HL-60/S4 treated with retinoic acid at 250 ng/mL for 4 days and 3 days (cell line): ENCODE results near the gene PATZ1.
"Not testable (repeated sequence)": the region's sequence is repeated elsewhere in the genome, so short reads cannot be mapped to it uniquely, and the experiment has no call there.

Experiments used
- in situ Hi-C: fragments of 300-500 bp; cut with MboI; formaldehyde crosslinking; loops from 2 replicates; pipeline ENCODE4 v1.7.0; 2022; ENCODE audit warnings: low sequenced_read_pairs

Gene PATZ1

GRCh38 chr22:31346255-31346732 lies at the start of gene PATZ1:
Gene PATZ1 (minus strand): TSS chr22:31346346. CDS start chr22:31345602, 744 bp downstream.
- in situ Hi-C loops, result no loop called here

GRCh38 chr22:31394326-31394725 lies 48.2 kb upstream of the PATZ1 start:
- in situ Hi-C loops, result no loop called here

- in situ Hi-C loops, result no loop called here
Measured at GRCh38 chr22:31393893-31394292, 47.7 kb upstream of the PATZ1 start.

- in situ Hi-C loops, result not testable (repeated sequence)
Measured at GRCh38 chr22:31378651-31379050, 32.5 kb upstream of the PATZ1 start.

- in situ Hi-C loops, result no loop called here
Measured at GRCh38 chr22:31378123-31378522, 32.0 kb upstream of the PATZ1 start.

- in situ Hi-C loops, result no loop called here
Measured at GRCh38 chr22:31377612-31378011, 31.5 kb upstream of the PATZ1 start.

GRCh38 chr22:31367426-31367825 lies 21.3 kb upstream of the PATZ1 start:
- in situ Hi-C loops, result no loop called here

GRCh38 chr22:31363885-31364465 lies 17.8 kb upstream of the PATZ1 start:
- in situ Hi-C loops, result no loop called here

- in situ Hi-C loops, result no loop called here
Measured at GRCh38 chr22:31361743-31362142, 15.6 kb upstream of the PATZ1 start.

- in situ Hi-C loops, result no loop called here
Measured at GRCh38 chr22:31360029-31360428, 13.9 kb upstream of the PATZ1 start.

- in situ Hi-C loops, result no loop called here
Measured at GRCh38 chr22:31354515-31354914, 8.4 kb upstream of the PATZ1 start.

GRCh38 chr22:31350410-31350863 lies 4.3 kb upstream of the PATZ1 start:
- in situ Hi-C loops, result no loop called here

- in situ Hi-C loops, result no loop called here
Measured at GRCh38 chr22:31349960-31350359, 3.8 kb upstream of the PATZ1 start.

GRCh38 chr22:31348766-31349165 lies 2.6 kb upstream of the PATZ1 start:
- in situ Hi-C loops, result no loop called here

- in situ Hi-C loops, result not testable (repeated sequence)
Measured at GRCh38 chr22:31348009-31348337, 1.8 kb upstream of the PATZ1 start.

- in situ Hi-C loops, result no loop called here
Measured at GRCh38 chr22:31347251-31348008, 1.3 kb upstream of the PATZ1 start.

- in situ Hi-C loops, result no loop called here
Measured at GRCh38 chr22:31346733-31347250, 646 bp upstream of the PATZ1 start.

- in situ Hi-C loops, result no loop called here
Measured at GRCh38 chr22:31345331-31346254, 553 bp downstream of the PATZ1 start.

GRCh38 chr22:31344578-31345330 lies 1.4 kb downstream of the PATZ1 start:
- in situ Hi-C loops, result no loop called here

GRCh38 chr22:31344256-31344577 lies 1.9 kb downstream of the PATZ1 start:
- in situ Hi-C loops, result no loop called here
